22Rv1 (cell line): Measurements from ENCODE around the gene DNAJC19.

Experiments
- ZFX ChIP-seq: fragments of 450-650 bp; IDR thresholded peaks from 2 replicates; pipeline ENCODE4 v1.6.1; 2017; ENCODE audit warnings: antibody characterized with exemption, borderline replicate concordance
- TF ChIP-seq, protein P1 (sequence below): fragments of 450-650 bp; IDR thresholded peaks from 2 replicates; pipeline ENCODE4 v1.5.1; 2017; ENCODE audit warnings: mild to moderate bottlenecking

DNA sequence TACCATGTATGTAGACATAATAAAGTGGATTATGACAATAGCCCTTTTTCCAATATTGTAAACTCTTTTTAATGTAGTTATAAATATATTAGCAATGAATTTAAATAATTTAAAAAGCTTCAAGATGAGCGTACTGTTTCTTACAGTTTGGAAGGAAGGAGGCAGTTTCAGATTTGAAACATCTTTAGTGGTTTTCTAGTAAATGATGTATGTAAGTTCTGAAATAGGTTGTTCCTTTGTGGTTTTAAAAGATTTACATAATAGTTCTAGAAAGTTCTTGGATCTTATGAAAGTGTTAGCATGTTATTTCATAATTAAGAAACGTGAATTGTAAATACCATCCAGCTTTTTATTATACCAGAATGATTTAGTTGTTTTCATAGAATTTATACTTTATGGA is 16.0 kb downstream of the DNAJC19 start:
- TF ChIP-seq, protein P1, sequence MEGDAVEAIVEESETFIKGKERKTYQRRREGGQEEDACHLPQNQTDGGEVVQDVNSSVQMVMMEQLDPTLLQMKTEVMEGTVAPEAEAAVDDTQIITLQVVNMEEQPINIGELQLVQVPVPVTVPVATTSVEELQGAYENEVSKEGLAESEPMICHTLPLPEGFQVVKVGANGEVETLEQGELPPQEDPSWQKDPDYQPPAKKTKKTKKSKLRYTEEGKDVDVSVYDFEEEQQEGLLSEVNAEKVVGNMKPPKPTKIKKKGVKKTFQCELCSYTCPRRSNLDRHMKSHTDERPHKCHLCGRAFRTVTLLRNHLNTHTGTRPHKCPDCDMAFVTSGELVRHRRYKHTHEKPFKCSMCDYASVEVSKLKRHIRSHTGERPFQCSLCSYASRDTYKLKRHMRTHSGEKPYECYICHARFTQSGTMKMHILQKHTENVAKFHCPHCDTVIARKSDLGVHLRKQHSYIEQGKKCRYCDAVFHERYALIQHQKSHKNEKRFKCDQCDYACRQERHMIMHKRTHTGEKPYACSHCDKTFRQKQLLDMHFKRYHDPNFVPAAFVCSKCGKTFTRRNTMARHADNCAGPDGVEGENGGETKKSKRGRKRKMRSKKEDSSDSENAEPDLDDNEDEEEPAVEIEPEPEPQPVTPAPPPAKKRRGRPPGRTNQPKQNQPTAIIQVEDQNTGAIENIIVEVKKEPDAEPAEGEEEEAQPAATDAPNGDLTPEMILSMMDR: no peak
- no peak for TF ChIP-seq ZFX
